HG03432 (cell line): ENCODE data around the gene MCF2L2.
"Not testable (repeated sequence)": the region's sequence is repeated elsewhere in the genome, so short reads cannot be mapped to it uniquely, and the experiment has no call there.

Experiments
- ATAC-seq: cut with Tn5 transposase; IDR thresholded peaks from one replicate; pipeline ENCODE4 v1.9.1; 2021; ENCODE audit warnings: mild to moderate bottlenecking, moderate library complexity; ENCODE audit not compliant: unreplicated experiment

The MCF2L2 gene

GRCh38 chr3:183446838-183447205, 18.4 kb upstream of the MCF2L2 start:
- no peak for ATAC-seq

GRCh38 chr3:183444748-183445147, 16.3 kb upstream of the MCF2L2 start:
- ATAC-seq = no peak

- ATAC-seq = no peak
Measured at GRCh38 chr3:183443395-183444385, 15.3 kb upstream of the MCF2L2 start.

GRCh38 chr3:183442994-183443393, 14.6 kb upstream of the MCF2L2 start:
- no peak for ATAC-seq

- ATAC-seq = not testable (repeated sequence)
Measured at GRCh38 chr3:183440521-183440920, 12.1 kb upstream of the MCF2L2 start.

- ATAC-seq = no peak
Measured at GRCh38 chr3:183439515-183439914, 11.1 kb upstream of the MCF2L2 start.

GRCh38 chr3:183438735-183439134, 10.3 kb upstream of the MCF2L2 start:
- ATAC-seq = no peak

GRCh38 chr3:183437666-183438564, 9.5 kb upstream of the MCF2L2 start:
- no peak for ATAC-seq

GRCh38 chr3:183437061-183437460, 8.6 kb upstream of the MCF2L2 start:
- no peak for ATAC-seq

GRCh38 chr3:183435661-183436060, 7.2 kb upstream of the MCF2L2 start:
- ATAC-seq = peak; percentile 93

- no peak for ATAC-seq
Measured at GRCh38 chr3:183434992-183435391, 6.6 kb upstream of the MCF2L2 start.

GRCh38 chr3:183434503-183434902, 6.1 kb upstream of the MCF2L2 start:
- no peak for ATAC-seq

- no peak for ATAC-seq
Measured at GRCh38 chr3:183430325-183430957, 2.0 kb upstream of the MCF2L2 start.

GRCh38 chr3:183427876-183428446, 458 bp downstream of the MCF2L2 start:
- ATAC-seq = peak; percentile 51

GRCh38 chr3:183427196-183427875, 1.1 kb downstream of the MCF2L2 start:
- ATAC-seq = no peak

- ATAC-seq = not testable (repeated sequence)
Measured at GRCh38 chr3:183418807-183419206, 9.6 kb downstream of the MCF2L2 start.

GRCh38 chr3:183411216-183411922, 17.1 kb downstream of the MCF2L2 start:
- no peak for ATAC-seq

- no peak for ATAC-seq
Measured at GRCh38 chr3:183410759-183411158, 17.7 kb downstream of the MCF2L2 start.

- no peak for ATAC-seq
Measured at GRCh38 chr3:183410280-183410679, 18.1 kb downstream of the MCF2L2 start.

- ATAC-seq = no peak
Measured at GRCh38 chr3:183409219-183409618, 19.2 kb downstream of the MCF2L2 start.
